Endothelial cell of umbilical vein (primary cell): ENCODE measurements around the gene TRMT10B. TPM values are rescaled to one million over a fixed set of nuclear protein-coding genes. Genes with fewer than 3 reads are reported as not detected.

Experiments used
- BruUV-seq: library from RNA; stranded (reverse); fragments of 400-500 nt; replicated peaks from 2 replicates; lab custom pipeline; 2021; lab: Mats Ljungman, UMichigan
- CTCF ChIA-PET: fragments of 300-600, 350-600 bp; sonication (Branson Sonifier 250); formaldehyde crosslinking; loops from one replicate; lab custom pipeline; 2021; ENCODE audit warnings: antibody characterized with exemption, inconsistent platforms; lab: Charles Lee
- POLR2A ChIA-PET: fragments of 300-600, 350-600 bp; sonication (Branson Sonifier 250); formaldehyde crosslinking; loops from one replicate; lab custom pipeline; 2021; ENCODE audit warnings: antibody characterized with exemption, inconsistent platforms; lab: Charles Lee
- DNase-seq: peaks from one replicate; pipeline ENCODE4 v3.0.0-alpha.2; 2011; ENCODE audit warnings: low read depth, low spot score
- FAIRE-seq: peaks from 2 replicates; lab custom pipeline; 2011; peaks lifted over from hg19 to GRCh38; lab: Jason Lieb, UNC
- H2AFZ ChIP-seq: 2 replicates; pipeline ENCODE4 v1.6.0; 2012; ENCODE audit warnings: low read depth, low read length, control low read depth, inconsistent platforms
- H3K27ac ChIP-seq: 2 replicates; pipeline ENCODE4 v1.5.1; 2011; ENCODE audit warnings: low read depth, mild to moderate bottlenecking, control low read depth, low read length, moderate library complexity; ENCODE audit not compliant: insufficient read depth
- H3K27me3 ChIP-seq, 2 experiments: 2 replicates each; pipeline versions ENCODE4 v1.6.0 to v1.6.1; 2011; ENCODE audit warnings: low read length in 2 of 2, mixed read lengths in 1 of 2; ENCODE audit not compliant: control insufficient read depth in 2 of 2, insufficient read depth in 2 of 2
- H3K36me3 ChIP-seq, 2 experiments: 2 replicates in 1 of 2; 3 replicates in 1 of 2; pipeline ENCODE4 v1.5.1; 2011; ENCODE audit warnings: low read length in 2 of 2, mild to moderate bottlenecking in 1 of 2, moderate library complexity in 1 of 2; ENCODE audit not compliant: control insufficient read depth in 2 of 2, insufficient read depth in 2 of 2; ENCODE audit errors: extremely low read depth in 1 of 2
- H3K4me1 ChIP-seq: 3 replicates; pipeline ENCODE4 v1.5.1; 2011; ENCODE audit warnings: mild to moderate bottlenecking, low read length; ENCODE audit not compliant: control insufficient read depth, insufficient read depth; ENCODE audit errors: extremely low read depth
- H3K4me2 ChIP-seq: 2 replicates; pipeline ENCODE4 v1.6.1; 2011; ENCODE audit warnings: low read length, control low read depth, mixed read lengths; ENCODE audit not compliant: insufficient read depth
- H3K4me3 ChIP-seq, 3 experiments: fragments of 200-600 bp in 1 of 3; sonication (generic), shearing (Covaris generic) in 1 of 3; replicated peaks in 1 of 3; 2 replicates each; pipeline ENCODE4 v1.5.1; 2011 to 2016; ENCODE audit warnings: control low read depth in 3 of 3, low read length in 3 of 3, mild to moderate bottlenecking in 2 of 3, inconsistent platforms in 1 of 3, low read depth in 1 of 3, moderate library complexity in 1 of 3; ENCODE audit not compliant: insufficient read depth in 1 of 3
- H3K79me2 ChIP-seq: 2 replicates; pipeline ENCODE4 v1.6.0; 2012; ENCODE audit warnings: low read length, inconsistent platforms; ENCODE audit not compliant: control insufficient read depth, insufficient read depth
- H3K9ac ChIP-seq: replicated peaks from 2 replicates; pipeline ENCODE3; 2011; ENCODE audit warnings: low read length, control low read depth; ENCODE audit not compliant: insufficient read depth; ENCODE audit errors: extremely low read depth
- H3K9me1 ChIP-seq: replicated peaks from 3 replicates; pipeline ENCODE4 v1.6.0; 2011; ENCODE audit warnings: mild to moderate bottlenecking, low read length; ENCODE audit not compliant: control insufficient read depth, insufficient read depth; ENCODE audit errors: extremely low read depth
- H3K9me3 ChIP-seq: replicated peaks from 2 replicates; pipeline ENCODE4 v1.5.1; 2012; ENCODE audit warnings: low read length, inconsistent platforms; ENCODE audit not compliant: control insufficient read depth, insufficient read depth
- H4K20me1 ChIP-seq: replicated peaks from 2 replicates; pipeline ENCODE3; 2011; ENCODE audit warnings: mild to moderate bottlenecking, low read length; ENCODE audit not compliant: control insufficient read depth, insufficient read depth; ENCODE audit errors: extremely low read depth
- EZH2 ChIP-seq: IDR thresholded peaks from 2 replicates; pipeline ENCODE4 v1.6.1; 2012; ENCODE audit warnings: borderline replicate concordance, low read depth, mild to moderate bottlenecking, moderate library complexity, low read length, inconsistent platforms; ENCODE audit not compliant: severe bottlenecking
- FOS ChIP-seq: IDR thresholded peaks from 2 replicates; pipeline ENCODE4 v1.6.1; 2011; ENCODE audit warnings: mild to moderate bottlenecking, low read length, moderate library complexity, borderline replicate concordance; ENCODE audit not compliant: insufficient read depth
- GATA2 ChIP-seq: IDR thresholded peaks from 2 replicates; pipeline ENCODE4 v1.7.0; 2011; ENCODE audit warnings: low read depth, mild to moderate bottlenecking, moderate library complexity, mixed read lengths, low read length; ENCODE audit not compliant: insufficient read length, insufficient read depth
- JUN ChIP-seq: IDR thresholded peaks from 2 replicates; pipeline ENCODE4 v1.6.1; 2011; ENCODE audit warnings: borderline replicate concordance, low read depth; ENCODE audit not compliant: insufficient read length, insufficient read depth
- MYC ChIP-seq: IDR thresholded peaks from one replicate; pipeline ENCODE4 v1.6.1; 2011; ENCODE audit warnings: mild to moderate bottlenecking, low read depth, low read length
- POLR2A ChIP-seq: IDR thresholded peaks from 2 replicates; pipeline ENCODE4 v1.6.1; 2012; ENCODE audit warnings: low read depth, mild to moderate bottlenecking, control low read depth, low read length
- POLR2AphosphoS5 ChIP-seq: IDR thresholded peaks from 2 replicates; pipeline ENCODE4 v1.6.1; 2012; ENCODE audit warnings: low read depth, mild to moderate bottlenecking, control low read depth, low read length, moderate library complexity; ENCODE audit not compliant: insufficient read depth
- dilution Hi-C: fragments of 300-500 bp; cut with MboI; formaldehyde crosslinking; loops from one replicate; pipeline ENCODE4 v1.15.0; 2019; ENCODE audit warnings: low sequenced_read_pairs; ENCODE audit not compliant: extremely low pct_ligation_motif_present
- intact Hi-C: fragments of 100-400 bp; cut with micrococcal nuclease; formaldehyde crosslinking; loops from one replicate; pipeline ENCODE4 v1.10.0; 2022
- polyA plus RNA-seq, 4 experiments: library from polyadenylated mRNA; depleted of rRNA in 3 of 4; stranded (reverse) in 3 of 4; unstranded in 1 of 4; fragments of >200 nt; gene quantifications; 2 replicates each; pipeline versions ENCODE4 v1.2.1 to v1.2.3, GENCODE V29; 2011 to 2012; ENCODE audit warnings: missing spikeins in 1 of 4
- total RNA-seq: library from RNA; stranded (reverse); gene quantifications from 2 replicates; pipeline ENCODE4 v1.2.3, GENCODE V29; 2021
- TF ChIP-seq, protein P1 (sequence below): IDR thresholded peaks from 2 replicates; pipeline ENCODE4 v1.6.1; 2011; ENCODE audit not compliant: insufficient read depth, insufficient read length
- TF ChIP-seq, protein P2 (sequence below), 2 donors: IDR thresholded peaks; 1 replicate in 1 of 2; 2 replicates in 1 of 2; pipeline ENCODE4 v1.5.1; 2011; ENCODE audit warnings: low read length in 2 of 2, mild to moderate bottlenecking in 2 of 2, moderate library complexity in 2 of 2, control low read depth in 1 of 2, inconsistent platforms in 1 of 2, low read depth in 1 of 2; ENCODE audit not compliant: insufficient read depth in 1 of 2; ENCODE audit errors: extremely low read depth in 1 of 2

TRMT10B gene
- total and polyA plus RNA-seq, 2 donors (not counting 3 experiments of a cell fraction or from before 2014, with no cell fraction given) = 3.0 to 7.0 TPM

DNA sequence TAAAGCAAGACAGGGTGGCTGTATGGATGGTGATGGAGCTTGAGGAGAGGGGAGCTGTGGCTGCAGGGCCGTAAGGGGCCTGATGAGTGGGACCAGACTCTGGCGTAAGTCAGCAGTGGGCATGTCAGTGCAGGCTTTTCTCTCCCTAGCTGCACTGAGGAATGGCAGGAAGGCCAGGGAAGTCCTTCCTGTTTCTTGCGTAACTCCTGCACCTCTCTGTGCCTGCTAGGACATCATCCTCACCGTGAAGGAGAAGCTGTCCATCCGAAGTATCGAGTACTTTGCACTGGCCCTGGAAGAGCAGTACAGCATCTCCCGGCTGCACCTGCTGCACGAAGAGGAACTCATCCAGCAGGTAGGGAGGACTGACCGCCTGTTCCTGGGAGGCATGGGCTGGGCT is 24.1 kb upstream of the TRMT10B start:
- ChIA-PET CTCF (interaction anchor here (0.7 to 1.4 kb wide), 2 partner anchors 17 to 92 kb away, joined by 3 to 6 read pairs; no protein-coding TSS in a partner anchor), POLR2A (no interaction called here)
- Histone ChIP-seq H3K27ac (no peak overlapping the region), H3K27me3 (peaks cover 14 to 17% of the 10 kb centered on the region in 2 experiments), H3K9ac (no peak overlapping the region), H3K4me3 (no peak overlapping the region), H3K36me3 (no peaks in the 10 kb centered on the region), H3K9me3 (no peaks in the 10 kb centered on the region), H3K79me2 (no peaks in the 10 kb centered on the region), H2AFZ (no peak overlapping the region), H3K4me2 (no peak overlapping the region), H3K9me1 (no peaks in the 10 kb centered on the region), H4K20me1 (no peaks in the 10 kb centered on the region), H3K4me1 (no peaks in the 10 kb centered on the region)
- dilution Hi-C loops = no loop called here
- FAIRE-seq (no peak), DNase-seq (no peak)
- intact Hi-C loops = loop anchor here (10.0 kb wide), 1 partner anchor 85 kb away; no protein-coding TSS in a partner anchor
- TF ChIP-seq, protein P1, sequence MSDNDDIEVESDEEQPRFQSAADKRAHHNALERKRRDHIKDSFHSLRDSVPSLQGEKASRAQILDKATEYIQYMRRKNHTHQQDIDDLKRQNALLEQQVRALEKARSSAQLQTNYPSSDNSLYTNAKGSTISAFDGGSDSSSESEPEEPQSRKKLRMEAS = no peak
- TF ChIP-seq EZH2 (no peak), POLR2A (no peak), MYC (no peak), FOS (no peak), JUN (no peak), POLR2AphosphoS5 (no peak), GATA2 (no peak)
- TF ChIP-seq, protein P2, sequence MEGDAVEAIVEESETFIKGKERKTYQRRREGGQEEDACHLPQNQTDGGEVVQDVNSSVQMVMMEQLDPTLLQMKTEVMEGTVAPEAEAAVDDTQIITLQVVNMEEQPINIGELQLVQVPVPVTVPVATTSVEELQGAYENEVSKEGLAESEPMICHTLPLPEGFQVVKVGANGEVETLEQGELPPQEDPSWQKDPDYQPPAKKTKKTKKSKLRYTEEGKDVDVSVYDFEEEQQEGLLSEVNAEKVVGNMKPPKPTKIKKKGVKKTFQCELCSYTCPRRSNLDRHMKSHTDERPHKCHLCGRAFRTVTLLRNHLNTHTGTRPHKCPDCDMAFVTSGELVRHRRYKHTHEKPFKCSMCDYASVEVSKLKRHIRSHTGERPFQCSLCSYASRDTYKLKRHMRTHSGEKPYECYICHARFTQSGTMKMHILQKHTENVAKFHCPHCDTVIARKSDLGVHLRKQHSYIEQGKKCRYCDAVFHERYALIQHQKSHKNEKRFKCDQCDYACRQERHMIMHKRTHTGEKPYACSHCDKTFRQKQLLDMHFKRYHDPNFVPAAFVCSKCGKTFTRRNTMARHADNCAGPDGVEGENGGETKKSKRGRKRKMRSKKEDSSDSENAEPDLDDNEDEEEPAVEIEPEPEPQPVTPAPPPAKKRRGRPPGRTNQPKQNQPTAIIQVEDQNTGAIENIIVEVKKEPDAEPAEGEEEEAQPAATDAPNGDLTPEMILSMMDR (IDR thresholded peaks at IDR 0.05; ENCODE audit: extremely low read depth in 1 of 2, insufficient read depth in 1 of 2, low read depth in 1 of 2, low read length in 2 of 2) = no peak
- BruUV-seq = no TSS peak
